ENCODE results near the gene KCNJ18. TPM values are rescaled to one million over a fixed set of nuclear protein-coding genes. Genes with fewer than 3 reads are reported as not detected.
"Not testable (repeated sequence)": the region's sequence is repeated elsewhere in the genome, so short reads cannot be mapped to it uniquely, and the experiment has no call there.

Gene KCNJ18
- total RNA-seq, 2 donors from 2014 or later, result not detected

DNA sequence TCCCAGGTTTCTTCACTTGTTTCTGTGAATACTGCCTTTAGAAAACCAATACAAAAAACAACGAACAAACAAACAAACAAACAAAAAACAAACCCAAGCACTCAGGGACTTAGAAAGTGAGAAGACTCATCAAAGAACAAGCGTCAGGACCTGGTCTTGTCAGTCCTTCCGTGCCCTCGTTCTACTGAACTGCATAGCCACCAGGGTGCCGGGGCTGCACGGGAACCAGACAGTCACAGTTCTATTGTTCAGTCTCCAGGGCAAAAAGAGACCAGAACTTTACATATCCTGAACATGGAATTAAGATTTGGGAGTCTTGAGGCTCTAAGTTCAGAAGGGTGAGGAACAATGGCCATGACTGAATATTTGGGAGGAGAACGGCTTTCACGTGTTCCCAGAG, 28.2 kb downstream of the KCNJ18 start:
- H3K4me3 Mint-ChIP-seq; H3K27me3 Mint-ChIP-seq (ENCODE audit: low read depth); H3K27ac Mint-ChIP-seq; H3K4me1 Mint-ChIP-seq (ENCODE audit: low read depth); H3K36me3 Mint-ChIP-seq (ENCODE audit: insufficient read depth in 2 of 2); H3K9me3 Mint-ChIP-seq; ATAC-seq (replicated peaks in 1 of 2); DNase-seq: not testable (repeated sequence)

DNA sequence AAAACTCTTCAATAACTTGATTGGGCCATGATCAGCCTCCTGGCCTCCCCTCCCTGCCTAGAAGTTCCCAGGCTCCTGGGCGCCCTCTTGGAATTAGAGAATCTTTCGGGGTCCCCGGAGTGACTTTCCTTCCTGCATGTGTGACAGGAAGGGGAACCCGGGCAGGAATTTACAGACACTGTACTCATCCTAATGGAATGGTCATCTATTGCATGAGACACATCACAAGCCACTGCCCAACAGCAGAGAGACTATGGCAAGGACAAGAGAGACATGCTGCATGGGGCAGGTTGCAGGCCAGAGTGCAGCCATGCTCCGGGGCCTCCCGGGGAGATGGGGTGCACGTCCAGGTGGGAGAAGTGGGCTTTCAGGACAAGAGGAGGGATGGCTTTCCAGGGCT, 29.9 kb downstream of the KCNJ18 start:
- H3K36me3 Mint-ChIP-seq (ENCODE audit: insufficient read depth in 2 of 2); H3K27me3 Mint-ChIP-seq (ENCODE audit: low read depth); H3K9me3 Mint-ChIP-seq; DNase-seq; H3K4me3 Mint-ChIP-seq; H3K27ac Mint-ChIP-seq; H3K4me1 Mint-ChIP-seq (ENCODE audit: low read depth); ATAC-seq (replicated peaks in 1 of 2): not testable (repeated sequence)

DNA sequence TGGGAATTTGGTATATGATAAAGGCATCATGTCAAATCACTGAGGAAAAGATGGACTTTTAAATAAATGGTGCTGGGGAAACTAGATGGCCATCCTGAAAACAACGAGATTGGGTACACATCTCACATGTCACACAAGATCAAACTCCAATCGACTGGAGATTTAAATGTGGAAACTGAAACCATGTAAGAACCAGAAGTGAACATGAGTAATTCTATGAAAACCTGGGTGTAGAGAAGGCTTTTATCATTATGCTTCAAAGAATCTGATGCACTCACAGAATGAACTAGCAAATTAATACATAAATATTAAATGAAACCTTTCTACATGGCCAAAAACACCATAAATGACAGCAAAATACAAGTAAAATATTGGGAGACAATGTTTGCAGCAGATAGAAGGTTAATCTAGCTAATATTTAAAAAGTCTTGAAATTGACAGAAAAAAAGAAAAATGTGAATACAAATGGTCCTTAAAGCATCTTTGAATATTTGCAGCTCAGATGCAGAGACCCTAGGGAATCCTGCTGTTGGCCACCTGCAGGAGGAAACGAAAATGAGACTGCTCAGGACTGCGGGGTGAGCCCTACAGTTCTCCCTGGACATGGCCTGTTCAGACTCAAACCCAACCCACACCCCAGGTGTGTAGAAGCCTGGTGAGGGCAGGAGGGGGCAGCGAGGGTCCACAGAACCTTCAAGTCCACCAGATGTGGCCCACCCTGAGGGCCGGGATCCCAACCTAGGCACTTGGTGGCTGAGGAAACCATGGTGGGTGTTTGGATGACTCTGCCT, 32.1 kb downstream of the KCNJ18 start:
- not testable (repeated sequence) for H3K4me1 Mint-ChIP-seq (ENCODE audit: low read depth); H3K9me3 Mint-ChIP-seq; H3K27me3 Mint-ChIP-seq (ENCODE audit: low read depth); H3K27ac Mint-ChIP-seq; DNase-seq; H3K4me3 Mint-ChIP-seq; H3K36me3 Mint-ChIP-seq (ENCODE audit: insufficient read depth in 2 of 2)
- peak; percentile 32 to 54 for ATAC-seq (replicated peaks in 1 of 2)

DNA sequence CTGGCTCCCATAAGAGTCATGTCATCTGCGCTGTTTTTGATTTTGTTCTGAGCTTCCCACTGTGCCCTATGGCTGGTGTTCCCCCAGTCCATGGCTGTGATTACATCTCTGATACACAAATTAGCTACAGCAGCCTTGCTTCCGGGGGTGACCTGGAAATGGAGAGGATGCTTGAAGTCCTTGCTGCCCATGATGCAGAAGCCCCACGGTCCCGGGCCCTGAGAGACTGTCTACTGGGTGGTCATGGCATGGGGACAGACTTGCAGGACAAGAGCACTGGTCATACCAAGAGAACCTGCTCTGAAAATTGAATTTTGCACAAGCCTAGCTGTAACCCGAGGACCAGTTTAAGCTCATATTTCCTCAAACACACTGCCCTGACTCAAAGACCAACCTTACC, 38.8 kb downstream of the KCNJ18 start:
- H3K4me1 Mint-ChIP-seq (ENCODE audit: low read depth); H3K9me3 Mint-ChIP-seq; H3K27me3 Mint-ChIP-seq (ENCODE audit: low read depth); H3K4me3 Mint-ChIP-seq; DNase-seq; ATAC-seq (replicated peaks in 1 of 2); H3K27ac Mint-ChIP-seq; H3K36me3 Mint-ChIP-seq (ENCODE audit: insufficient read depth in 2 of 2): not testable (repeated sequence)

DNA sequence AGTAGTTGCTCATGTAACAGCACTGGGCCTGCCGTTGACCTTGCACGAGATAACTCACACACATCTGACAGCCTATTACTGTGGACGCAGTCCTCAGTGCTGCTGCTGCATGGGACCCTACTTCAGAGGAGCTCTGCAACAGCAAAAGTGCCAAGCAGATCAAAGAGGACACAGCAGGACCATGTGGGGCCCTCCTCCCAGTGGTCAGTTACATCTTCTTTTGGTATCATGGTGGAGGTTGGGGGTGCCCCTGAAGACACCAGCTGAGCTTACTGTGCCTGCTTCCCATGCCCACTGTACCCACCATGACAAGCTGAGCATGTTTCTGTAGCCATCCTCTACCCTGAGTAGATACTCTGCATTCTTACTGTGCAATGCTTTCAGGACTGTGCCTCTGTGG, 41.6 kb downstream of the KCNJ18 start:
- H3K4me1 Mint-ChIP-seq (ENCODE audit: low read depth); H3K27ac Mint-ChIP-seq; ATAC-seq (replicated peaks in 1 of 2); H3K27me3 Mint-ChIP-seq (ENCODE audit: low read depth); H3K4me3 Mint-ChIP-seq; H3K36me3 Mint-ChIP-seq (ENCODE audit: insufficient read depth in 2 of 2); H3K9me3 Mint-ChIP-seq; DNase-seq: not testable (repeated sequence)

DNA sequence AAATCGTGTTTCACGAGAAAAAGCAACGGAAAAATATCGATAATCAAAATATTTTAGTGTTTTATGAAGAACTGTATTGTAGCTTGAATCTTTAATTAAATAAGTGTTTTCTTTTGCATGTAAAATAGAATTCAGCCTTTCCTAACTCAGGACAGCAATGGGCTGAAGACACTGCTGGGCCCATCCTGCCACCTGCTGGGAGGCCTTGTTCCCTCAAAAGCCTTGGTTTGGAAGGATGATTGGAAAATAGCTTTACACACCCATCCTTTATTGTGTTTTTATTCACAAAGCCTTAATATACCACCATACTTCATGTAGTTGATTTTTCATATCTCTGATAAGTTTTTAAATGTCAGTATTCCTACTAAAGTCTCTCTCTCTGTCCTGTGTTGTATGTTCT, 43.5 kb downstream of the KCNJ18 start:
- not testable (repeated sequence) for H3K4me3 Mint-ChIP-seq; H3K36me3 Mint-ChIP-seq (ENCODE audit: insufficient read depth in 2 of 2); DNase-seq; H3K9me3 Mint-ChIP-seq; ATAC-seq (replicated peaks in 1 of 2); H3K27ac Mint-ChIP-seq; H3K27me3 Mint-ChIP-seq (ENCODE audit: low read depth); H3K4me1 Mint-ChIP-seq (ENCODE audit: low read depth)

DNA sequence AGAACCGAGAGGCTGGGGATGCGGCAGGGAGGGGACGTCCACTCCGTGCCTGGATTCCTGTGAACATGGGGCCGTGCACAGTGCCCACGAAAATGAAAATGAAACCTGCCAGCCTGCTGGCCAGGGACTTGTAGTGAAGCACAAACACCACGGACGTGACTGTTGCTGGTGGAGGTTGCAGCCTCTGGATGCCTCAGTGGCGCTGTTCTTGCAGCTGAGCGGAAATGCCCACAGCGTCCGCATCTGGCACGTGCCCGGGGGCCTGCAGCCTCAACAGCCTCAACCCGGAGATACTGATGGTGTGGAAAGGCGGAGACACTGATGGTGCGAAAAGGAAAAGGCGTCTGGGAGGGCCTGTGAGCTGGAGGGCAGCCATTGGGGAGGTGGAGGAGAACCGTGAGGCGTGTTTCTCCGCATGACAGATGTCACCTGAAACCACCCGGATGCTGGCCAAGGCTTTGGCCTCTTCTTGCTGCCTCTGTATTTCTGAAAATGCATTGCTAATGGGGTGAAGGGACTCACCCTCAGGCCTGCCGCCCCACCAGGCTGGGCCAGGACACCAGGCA, 44.8 kb downstream of the KCNJ18 start:
- DNase-seq; H3K27ac Mint-ChIP-seq; H3K4me3 Mint-ChIP-seq; H3K36me3 Mint-ChIP-seq (ENCODE audit: insufficient read depth in 2 of 2); H3K9me3 Mint-ChIP-seq; H3K27me3 Mint-ChIP-seq (ENCODE audit: low read depth); H3K4me1 Mint-ChIP-seq (ENCODE audit: low read depth); ATAC-seq (replicated peaks in 1 of 2): not testable (repeated sequence)

DNA sequence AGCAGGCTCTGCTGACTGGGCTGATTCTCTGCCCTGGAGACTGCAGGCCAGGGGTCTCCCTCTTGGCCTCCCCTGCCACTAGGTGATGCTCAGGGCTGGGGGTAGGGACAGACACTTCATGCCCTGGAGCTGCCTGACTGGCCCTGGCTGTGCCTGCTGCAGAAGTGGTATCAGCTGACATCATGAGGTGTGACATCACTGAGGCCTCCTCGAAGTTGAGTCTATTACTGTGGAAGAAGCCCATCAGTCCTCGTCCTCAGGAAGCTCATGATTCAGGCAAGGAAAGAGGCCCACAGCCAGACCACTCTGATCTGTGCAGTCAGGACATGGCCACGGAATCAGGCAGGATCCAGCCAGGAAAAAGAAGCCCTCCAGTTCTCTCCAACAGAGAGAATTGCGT, 45.9 kb downstream of the KCNJ18 start:
- H3K36me3 Mint-ChIP-seq (ENCODE audit: insufficient read depth in 2 of 2); H3K27me3 Mint-ChIP-seq (ENCODE audit: low read depth); H3K9me3 Mint-ChIP-seq; H3K4me3 Mint-ChIP-seq; H3K4me1 Mint-ChIP-seq (ENCODE audit: low read depth); ATAC-seq (replicated peaks in 1 of 2); H3K27ac Mint-ChIP-seq; DNase-seq: not testable (repeated sequence)

DNA sequence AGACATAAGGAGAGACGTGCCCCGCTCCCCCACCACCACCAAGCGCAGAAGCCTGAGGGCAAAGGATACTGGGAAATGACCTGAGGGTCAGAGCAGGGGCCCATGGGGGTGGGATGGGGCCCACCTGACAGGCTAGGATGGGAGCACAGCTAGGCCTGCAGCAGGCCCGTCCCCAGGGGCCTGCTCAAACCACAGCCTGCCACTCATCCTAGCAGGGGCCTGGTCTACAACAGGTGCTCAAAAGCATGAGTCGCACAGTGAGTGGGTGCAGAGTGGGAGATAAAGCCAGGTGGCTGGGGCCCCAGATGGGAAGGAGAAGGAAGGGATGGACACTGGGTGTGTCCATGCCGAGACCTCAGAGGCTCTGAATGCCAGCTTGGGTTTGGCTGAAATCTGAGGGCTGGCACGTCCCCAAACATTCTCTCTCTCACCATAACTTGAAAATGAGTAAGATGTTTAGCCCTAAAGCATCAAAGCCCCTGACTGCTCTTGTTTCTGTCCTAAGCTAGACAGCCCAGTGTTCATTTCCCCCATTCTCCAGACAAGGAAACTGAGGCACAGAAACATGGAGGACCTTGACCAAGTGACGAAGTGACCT, 46.7 kb downstream of the KCNJ18 start:
- not testable (repeated sequence) for H3K4me3 Mint-ChIP-seq; H3K4me1 Mint-ChIP-seq (ENCODE audit: low read depth); H3K36me3 Mint-ChIP-seq (ENCODE audit: insufficient read depth in 2 of 2); H3K27ac Mint-ChIP-seq; ATAC-seq (replicated peaks in 1 of 2); DNase-seq; H3K27me3 Mint-ChIP-seq (ENCODE audit: low read depth); H3K9me3 Mint-ChIP-seq

DNA sequence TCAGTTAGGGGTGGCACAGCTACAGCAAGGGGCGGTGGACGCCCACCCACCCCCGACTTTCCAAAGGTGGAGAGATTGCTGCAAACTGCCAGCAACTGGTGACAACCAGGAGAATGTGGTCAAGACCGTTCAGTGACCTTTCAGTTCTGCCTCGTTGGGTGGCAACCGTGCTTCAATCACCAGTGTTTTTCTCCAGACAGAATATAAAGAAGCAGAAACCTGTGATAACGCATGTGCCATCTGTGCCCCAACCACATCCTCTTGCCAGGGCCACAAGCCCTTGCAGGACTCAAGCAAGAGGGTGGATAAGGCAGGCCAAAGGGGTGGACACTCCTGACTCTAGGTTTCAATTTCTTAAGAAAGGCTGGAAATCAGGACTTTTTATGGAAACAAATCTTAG, 47.2 kb downstream of the KCNJ18 start:
- H3K27me3 Mint-ChIP-seq (ENCODE audit: low read depth); H3K27ac Mint-ChIP-seq; H3K4me3 Mint-ChIP-seq; ATAC-seq (replicated peaks in 1 of 2); H3K4me1 Mint-ChIP-seq (ENCODE audit: low read depth); H3K36me3 Mint-ChIP-seq (ENCODE audit: insufficient read depth in 2 of 2); DNase-seq; H3K9me3 Mint-ChIP-seq: not testable (repeated sequence)

DNA sequence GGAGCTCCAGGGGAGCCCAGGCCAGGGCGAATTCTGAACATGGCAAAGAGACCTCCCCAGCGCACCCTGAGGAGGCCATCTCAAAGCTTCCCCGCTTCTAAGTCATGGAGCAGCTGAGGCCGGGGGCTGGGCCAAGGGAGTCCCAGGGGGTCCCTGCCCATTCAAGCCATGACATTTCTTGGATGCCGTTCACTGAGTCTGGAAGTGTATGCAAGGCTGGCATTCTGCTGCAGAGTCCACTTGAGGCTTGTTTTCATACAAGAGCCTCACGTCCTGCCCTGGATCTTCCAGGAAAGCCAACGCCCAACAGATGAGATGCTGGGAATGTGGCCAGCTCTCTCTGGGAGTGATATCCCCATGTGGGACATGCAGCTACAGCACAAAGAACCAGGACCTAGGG, 48.5 kb downstream of the KCNJ18 start:
- H3K27ac Mint-ChIP-seq; DNase-seq; H3K27me3 Mint-ChIP-seq (ENCODE audit: low read depth); ATAC-seq (replicated peaks in 1 of 2); H3K36me3 Mint-ChIP-seq (ENCODE audit: insufficient read depth in 2 of 2); H3K4me1 Mint-ChIP-seq (ENCODE audit: low read depth); H3K9me3 Mint-ChIP-seq; H3K4me3 Mint-ChIP-seq: not testable (repeated sequence)

DNA sequence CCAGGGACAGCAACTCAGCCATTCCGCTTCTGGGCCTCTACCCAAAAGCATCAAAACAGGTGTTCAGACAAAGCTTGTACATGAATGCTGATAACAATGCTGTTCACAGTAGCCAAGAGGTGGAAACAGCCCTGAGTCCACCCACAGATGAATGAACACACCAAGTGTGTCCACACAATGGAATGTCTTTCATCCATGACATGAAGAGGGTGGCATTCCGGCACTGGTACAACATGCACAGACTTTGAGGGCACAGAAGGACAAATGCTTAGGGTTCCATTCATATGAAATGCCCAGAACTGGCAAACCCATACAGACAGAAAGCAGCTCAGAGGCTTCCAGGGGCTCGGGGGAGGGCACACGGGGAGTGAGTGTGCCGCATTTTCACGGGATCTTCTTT, 49.2 kb downstream of the KCNJ18 start:
- not testable (repeated sequence) for DNase-seq; H3K4me1 Mint-ChIP-seq (ENCODE audit: low read depth); H3K27ac Mint-ChIP-seq; ATAC-seq (replicated peaks in 1 of 2); H3K36me3 Mint-ChIP-seq (ENCODE audit: insufficient read depth in 2 of 2); H3K4me3 Mint-ChIP-seq; H3K27me3 Mint-ChIP-seq (ENCODE audit: low read depth); H3K9me3 Mint-ChIP-seq

DNA sequence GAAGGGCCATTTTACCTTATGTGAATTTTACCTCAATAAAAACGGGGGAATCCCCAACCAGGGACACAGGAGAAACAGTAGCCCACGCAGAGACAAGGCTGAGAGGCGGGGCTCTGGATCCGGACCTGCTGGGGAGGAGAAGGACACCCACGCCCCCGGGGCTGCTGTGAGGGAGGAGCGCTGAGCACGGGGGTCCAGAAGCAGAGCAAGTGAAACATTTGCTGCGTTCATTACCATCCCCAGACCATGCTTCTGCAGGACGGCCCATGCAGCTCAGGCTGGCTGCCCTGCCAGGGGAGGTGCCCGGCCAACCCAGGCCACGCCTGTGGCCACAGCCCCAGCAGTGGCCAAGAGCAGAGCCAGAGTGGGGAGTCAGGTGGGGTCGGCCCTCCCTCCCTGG, 50.0 kb downstream of the KCNJ18 start:
- Mint-ChIP-seq H3K4me1 (ENCODE audit: low read depth) (no peaks in the 10 kb centered on the region), H3K4me3 (no peak overlapping the region), H3K36me3 (ENCODE audit: insufficient read depth in 2 of 2) (no peaks in the 10 kb centered on the region), H3K27ac (no peak overlapping the region), H3K27me3 (ENCODE audit: low read depth) (no peaks in the 10 kb centered on the region), H3K9me3 (no peaks in the 10 kb centered on the region)
- ATAC-seq (replicated peaks in 1 of 2) (no peak), DNase-seq (no peak)

DNA sequence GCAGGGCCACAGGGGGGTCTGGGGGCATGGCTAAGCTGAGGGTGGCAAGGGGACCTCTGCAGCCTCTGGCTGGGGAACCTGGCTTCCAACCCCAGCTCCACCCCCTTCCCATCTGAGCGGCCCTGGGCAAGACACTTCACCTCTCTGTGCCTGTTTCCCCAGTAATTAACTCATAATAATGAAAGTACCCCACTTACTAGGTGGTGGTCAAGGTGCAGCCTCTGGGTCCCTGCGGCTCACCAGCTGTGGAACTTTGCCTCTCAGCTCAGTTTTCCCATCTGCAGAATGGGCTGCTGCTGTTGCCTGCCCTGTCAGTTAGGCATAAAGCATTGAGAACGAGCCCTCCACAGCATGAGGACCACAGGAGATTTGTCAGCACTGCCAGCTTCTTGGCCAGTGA, 51.8 kb downstream of the KCNJ18 start:
- H3K36me3 Mint-ChIP-seq (ENCODE audit: insufficient read depth in 2 of 2); H3K9me3 Mint-ChIP-seq; H3K4me3 Mint-ChIP-seq; H3K27me3 Mint-ChIP-seq (ENCODE audit: low read depth); H3K4me1 Mint-ChIP-seq (ENCODE audit: low read depth); H3K27ac Mint-ChIP-seq; ATAC-seq (replicated peaks in 1 of 2); DNase-seq: not testable (repeated sequence)
